GM12891 (cell line): ENCODE results near the gene CCDC40.

Experiments
- PAX5 ChIP-seq: IDR thresholded peaks from 2 replicates; pipeline ENCODE4 v1.6.1; 2011; ENCODE audit warnings: low read length, moderate library complexity, mild to moderate bottlenecking; ENCODE audit not compliant: insufficient read depth, severe bottlenecking
- POLR2A ChIP-seq: IDR thresholded peaks from 2 replicates; pipeline ENCODE4 v1.6.1; 2011; ENCODE audit warnings: low read depth, low read length, control low read depth
- POLR2AphosphoS5 ChIP-seq: IDR thresholded peaks from 2 replicates; pipeline ENCODE4 v1.6.1; 2011; ENCODE audit warnings: low read depth, low read length, control low read depth
- POU2F2 ChIP-seq: IDR thresholded peaks from 2 replicates; pipeline ENCODE4 v1.6.1; 2011; ENCODE audit warnings: low read depth, mild to moderate bottlenecking, control low read depth, low read length, moderate library complexity
- SPI1 ChIP-seq: IDR thresholded peaks from 2 replicates; pipeline ENCODE4 v1.6.1; 2011; ENCODE audit warnings: low read depth, low read length, control low read depth
- TAF1 ChIP-seq: IDR thresholded peaks from 2 replicates; pipeline ENCODE4 v1.6.1; 2011; ENCODE audit warnings: low read depth, low read length, control low read depth

DNA sequence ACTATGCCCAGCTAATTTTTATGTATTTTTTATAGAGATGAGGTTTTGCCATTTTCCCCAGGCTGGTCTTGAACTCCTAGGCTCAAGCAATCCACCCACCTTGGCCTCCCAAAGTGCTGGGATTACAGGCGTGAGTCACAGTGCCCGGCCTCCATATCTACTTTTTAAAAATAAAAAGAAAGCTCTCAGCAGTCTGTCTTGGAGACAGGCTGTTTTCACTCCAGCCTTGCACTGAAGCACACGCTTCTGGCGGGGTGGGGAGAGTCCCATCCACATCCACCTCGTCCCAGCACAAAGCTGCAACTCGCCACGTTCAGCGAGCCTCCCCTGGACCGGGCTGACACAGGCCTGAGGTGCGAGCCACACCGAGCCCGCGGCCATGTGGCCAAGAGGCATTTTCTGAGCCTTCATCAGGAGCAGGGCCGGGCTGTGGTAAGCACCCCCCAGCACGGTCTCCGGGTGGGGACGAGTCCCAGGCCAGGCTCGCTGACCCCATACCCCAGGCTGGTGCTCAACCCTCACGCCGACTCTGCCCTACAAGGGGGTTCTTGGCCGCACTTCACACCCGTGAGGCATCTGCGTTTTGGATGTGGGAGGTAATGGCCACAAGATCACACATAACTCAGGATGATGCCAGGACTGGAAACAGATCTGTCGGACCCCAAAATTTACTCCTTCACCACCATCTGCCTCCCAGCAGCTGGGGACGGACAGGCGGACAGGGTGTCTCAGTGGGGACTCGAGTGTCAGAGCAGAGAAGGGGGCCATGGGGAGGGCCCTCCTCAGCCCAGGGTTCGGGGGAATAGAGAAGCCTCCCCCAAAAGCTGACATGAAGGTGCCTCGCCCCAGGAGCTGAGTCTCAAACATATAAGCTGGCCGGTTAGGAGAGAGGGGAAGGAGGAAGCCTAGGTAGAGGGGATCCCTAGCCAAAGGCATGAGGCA is 29.4 kb upstream of the CCDC40 start:
- TF ChIP-seq POLR2AphosphoS5, result no peak
- TF ChIP-seq PAX5, result no peak
- no peak for TF ChIP-seq POLR2A
- TF ChIP-seq TAF1, result no peak
- TF ChIP-seq SPI1, result no peak
- TF ChIP-seq POU2F2, result no peak
